ENCODE results near the gene SLC2A9. TPM values are rescaled to one million over a fixed set of nuclear protein-coding genes. Genes with fewer than 3 reads are reported as not detected.

The SLC2A9 gene
- total and polyA plus RNA-seq, 2 donors (not counting 1 experiment from before 2014, with no cell fraction given): 2.3 to 3.9 TPM

DNA sequence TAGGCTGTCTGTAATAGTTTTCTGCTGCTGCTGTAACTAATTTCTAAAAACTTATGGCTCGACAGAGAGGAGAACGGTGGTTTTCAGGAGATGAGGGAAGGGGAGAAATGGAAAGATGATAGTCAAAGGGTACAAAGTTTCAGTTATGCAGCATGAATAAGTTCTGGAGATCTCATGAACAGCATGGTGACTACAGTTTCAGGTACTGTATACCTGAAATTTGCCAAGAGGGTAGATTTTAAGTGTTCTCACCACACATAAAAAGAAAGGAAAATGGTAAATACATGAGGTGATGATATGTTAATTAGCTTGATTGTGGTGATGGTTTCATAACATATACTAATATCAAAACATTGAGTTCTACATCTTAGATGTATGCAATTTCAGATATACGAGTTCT is 205.0 kb downstream of the SLC2A9 start:
- no peaks in the 10 kb centered on the region for H3K9me3 ChIP-seq (ENCODE audit: control insufficient read depth, insufficient read depth, low read depth, low read length)
- H3K9ac ChIP-seq (ENCODE audit: insufficient read depth, low read length): no peak overlapping the region
- no peaks in the 10 kb centered on the region for H3K4me1 ChIP-seq (ENCODE audit: control insufficient read depth, extremely low read depth, insufficient read depth, low read length)
- no peak for DNase-seq (ENCODE audit: low read depth in 2 of 2)
- no peak overlapping the region for H3K27ac ChIP-seq (ENCODE audit: insufficient read depth, low read length)
- no peaks in the 10 kb centered on the region for H3K79me2 ChIP-seq (ENCODE audit: control insufficient read depth, insufficient read depth, low read length)
- H3K36me3 ChIP-seq (ENCODE audit: control insufficient read depth, insufficient read depth, low read length): no peaks in the 10 kb centered on the region
- no peaks in the 10 kb centered on the region for H4K20me1 ChIP-seq (ENCODE audit: control insufficient read depth, extremely low read depth, insufficient read depth, low read length)
- no peak for TF ChIP-seq EZH2 (IDR thresholded peaks at IDR 0.05; ENCODE audit: low read length, missing control alignments)
- TF ChIP-seq, protein P1, sequence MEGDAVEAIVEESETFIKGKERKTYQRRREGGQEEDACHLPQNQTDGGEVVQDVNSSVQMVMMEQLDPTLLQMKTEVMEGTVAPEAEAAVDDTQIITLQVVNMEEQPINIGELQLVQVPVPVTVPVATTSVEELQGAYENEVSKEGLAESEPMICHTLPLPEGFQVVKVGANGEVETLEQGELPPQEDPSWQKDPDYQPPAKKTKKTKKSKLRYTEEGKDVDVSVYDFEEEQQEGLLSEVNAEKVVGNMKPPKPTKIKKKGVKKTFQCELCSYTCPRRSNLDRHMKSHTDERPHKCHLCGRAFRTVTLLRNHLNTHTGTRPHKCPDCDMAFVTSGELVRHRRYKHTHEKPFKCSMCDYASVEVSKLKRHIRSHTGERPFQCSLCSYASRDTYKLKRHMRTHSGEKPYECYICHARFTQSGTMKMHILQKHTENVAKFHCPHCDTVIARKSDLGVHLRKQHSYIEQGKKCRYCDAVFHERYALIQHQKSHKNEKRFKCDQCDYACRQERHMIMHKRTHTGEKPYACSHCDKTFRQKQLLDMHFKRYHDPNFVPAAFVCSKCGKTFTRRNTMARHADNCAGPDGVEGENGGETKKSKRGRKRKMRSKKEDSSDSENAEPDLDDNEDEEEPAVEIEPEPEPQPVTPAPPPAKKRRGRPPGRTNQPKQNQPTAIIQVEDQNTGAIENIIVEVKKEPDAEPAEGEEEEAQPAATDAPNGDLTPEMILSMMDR (conservative IDR thresholded peaks at IDR 0.05 in 1 of 2, IDR thresholded peaks at IDR 0.05 in 1 of 2; ENCODE audit: low read depth in 1 of 2, low read length in 2 of 2): no peak
- no peak overlapping the region for H2AFZ ChIP-seq (ENCODE audit: low read length)
- H3K4me3 ChIP-seq (replicated peaks in 1 of 4; ENCODE audit: control extremely low read depth in 1 of 4, insufficient read depth in 1 of 4, low read depth in 3 of 4, low read length in 4 of 4): no peak overlapping the region
- H3K27me3 ChIP-seq (ENCODE audit: control insufficient read depth, insufficient read depth, low read length): no peaks in the 10 kb centered on the region
- H3K4me2 ChIP-seq (ENCODE audit: extremely low read depth, insufficient read depth, low read length): no peak overlapping the region

DNA sequence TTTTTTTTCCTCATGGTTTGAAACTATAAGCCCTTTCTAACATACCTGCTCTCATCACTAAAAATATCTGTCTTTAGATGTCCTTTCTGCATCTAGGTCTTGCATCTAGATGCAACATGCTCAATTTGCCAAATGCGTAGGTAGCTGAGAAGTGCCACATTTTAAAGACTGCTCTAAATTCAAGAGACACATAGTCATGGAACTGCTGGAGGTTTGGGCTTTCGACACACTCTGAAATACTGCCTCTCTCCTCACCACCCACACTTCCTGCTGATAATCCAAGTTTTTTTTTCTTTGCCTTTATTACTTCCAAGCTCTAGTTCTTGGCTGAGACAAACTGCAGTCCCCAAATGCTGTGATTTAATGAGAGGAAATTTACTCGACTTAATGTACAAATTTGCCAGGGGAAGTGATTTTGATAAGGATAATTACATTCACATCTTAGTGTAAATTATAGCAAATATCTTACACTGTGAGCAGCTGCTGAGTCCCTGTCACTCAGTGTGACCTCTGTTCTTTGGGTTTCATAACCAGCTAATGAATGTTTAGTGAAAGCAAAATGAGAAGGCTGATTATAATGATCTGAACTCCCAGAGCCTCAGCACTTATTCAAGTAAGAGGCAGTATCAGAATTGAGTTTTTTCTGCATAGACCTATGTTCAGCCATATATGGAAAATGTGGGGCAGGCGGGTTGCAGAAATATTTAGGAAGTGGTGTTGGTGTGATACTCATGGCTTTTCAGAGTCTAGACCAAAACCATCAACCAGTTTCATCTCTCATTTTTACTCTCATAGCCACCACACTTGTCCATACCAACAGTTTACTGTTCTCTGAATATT is 208.6 kb downstream of the SLC2A9 start:
- Histone ChIP-seq H3K4me2 (ENCODE audit: extremely low read depth, insufficient read depth, low read length) (no peak overlapping the region), H3K36me3 (ENCODE audit: control insufficient read depth, insufficient read depth, low read length) (no peaks in the 10 kb centered on the region), H3K9me3 (ENCODE audit: control insufficient read depth, insufficient read depth, low read depth, low read length) (no peaks in the 10 kb centered on the region), H3K4me1 (ENCODE audit: control insufficient read depth, extremely low read depth, insufficient read depth, low read length) (no peaks in the 10 kb centered on the region), H3K27ac (ENCODE audit: insufficient read depth, low read length) (no peak overlapping the region), H3K4me3 (replicated peaks in 1 of 4; ENCODE audit: control extremely low read depth in 1 of 4, insufficient read depth in 1 of 4, low read depth in 3 of 4, low read length in 4 of 4) (no peak overlapping the region), H3K27me3 (ENCODE audit: control insufficient read depth, insufficient read depth, low read length) (no peaks in the 10 kb centered on the region), H3K9ac (ENCODE audit: insufficient read depth, low read length) (no peak overlapping the region), H4K20me1 (ENCODE audit: control insufficient read depth, extremely low read depth, insufficient read depth, low read length) (no peaks in the 10 kb centered on the region), H3K79me2 (ENCODE audit: control insufficient read depth, insufficient read depth, low read length) (no peaks in the 10 kb centered on the region), H2AFZ (ENCODE audit: low read length) (no peak overlapping the region)
- no peak for DNase-seq (ENCODE audit: low read depth in 2 of 2)
- no peak for TF ChIP-seq EZH2 (IDR thresholded peaks at IDR 0.05; ENCODE audit: low read length, missing control alignments)
- TF ChIP-seq, protein P1 (conservative IDR thresholded peaks at IDR 0.05 in 1 of 2, IDR thresholded peaks at IDR 0.05 in 1 of 2; ENCODE audit: low read depth in 1 of 2, low read length in 2 of 2): no peak

DNA sequence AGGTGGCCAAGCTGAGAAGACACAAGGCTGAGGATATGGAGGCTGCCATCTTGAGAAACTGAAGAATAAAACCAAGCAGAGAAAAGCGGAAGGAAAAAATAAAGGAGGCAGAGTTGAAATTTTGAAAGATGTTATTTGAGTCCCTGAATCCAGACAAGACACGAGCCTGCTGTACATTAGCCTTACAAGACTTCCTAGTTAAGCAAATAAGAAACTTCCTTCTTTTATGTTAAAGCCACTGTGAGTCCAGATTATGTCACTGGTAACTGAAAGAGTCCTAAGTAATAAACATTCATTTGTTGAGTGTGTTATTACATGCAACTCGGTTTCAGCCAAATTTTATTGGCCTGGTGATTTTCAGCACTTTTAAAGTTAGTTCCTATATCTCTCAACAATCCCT is 209.5 kb downstream of the SLC2A9 start:
- Histone ChIP-seq H3K27ac (ENCODE audit: insufficient read depth, low read length) (no peak overlapping the region), H3K36me3 (ENCODE audit: control insufficient read depth, insufficient read depth, low read length) (no peaks in the 10 kb centered on the region)

More for the DNA sequence above, 209.5 kb downstream of the SLC2A9 start:
- Histone ChIP-seq H2AFZ (ENCODE audit: low read length) (no peak overlapping the region), H3K4me2 (ENCODE audit: extremely low read depth, insufficient read depth, low read length) (no peak overlapping the region), H3K27me3 (ENCODE audit: control insufficient read depth, insufficient read depth, low read length) (no peaks in the 10 kb centered on the region), H3K9ac (ENCODE audit: insufficient read depth, low read length) (no peak overlapping the region), H3K9me3 (ENCODE audit: control insufficient read depth, insufficient read depth, low read depth, low read length) (no peaks in the 10 kb centered on the region), H4K20me1 (ENCODE audit: control insufficient read depth, extremely low read depth, insufficient read depth, low read length) (no peaks in the 10 kb centered on the region), H3K79me2 (ENCODE audit: control insufficient read depth, insufficient read depth, low read length) (no peaks in the 10 kb centered on the region), H3K4me3 (replicated peaks in 1 of 4; ENCODE audit: control extremely low read depth in 1 of 4, insufficient read depth in 1 of 4, low read depth in 3 of 4, low read length in 4 of 4) (no peak overlapping the region), H3K4me1 (ENCODE audit: control insufficient read depth, extremely low read depth, insufficient read depth, low read length) (no peaks in the 10 kb centered on the region)
- TF ChIP-seq, protein P1 (conservative IDR thresholded peaks at IDR 0.05 in 1 of 2, IDR thresholded peaks at IDR 0.05 in 1 of 2; ENCODE audit: low read depth in 1 of 2, low read length in 2 of 2): no peak
- TF ChIP-seq EZH2 (IDR thresholded peaks at IDR 0.05; ENCODE audit: low read length, missing control alignments): no peak
- DNase-seq (ENCODE audit: low read depth in 2 of 2): no peak
